Astrocyte (in vitro differentiated cells and primary cell): ENCODE results near the gene RTTN. TPM values are rescaled to one million over a fixed set of nuclear protein-coding genes. Genes with fewer than 3 reads are reported as not detected.

Experiments used
- DNase-seq: peaks from one replicate; pipeline ENCODE4 v3.0.0-alpha.2; 2010; ENCODE audit warnings: low read depth
- FAIRE-seq: peaks from 2 replicates; lab custom pipeline; 2011; peaks lifted over from hg19 to GRCh38; lab: Jason Lieb, UNC
- H2AFZ ChIP-seq: 2 replicates; pipeline ENCODE4 v1.6.0; 2012; ENCODE audit warnings: low read depth, low read length, inconsistent platforms
- H3K27ac ChIP-seq: 2 replicates; pipeline ENCODE4 v1.5.1; 2011; ENCODE audit warnings: low read depth, low read length, inconsistent platforms
- H3K27me3 ChIP-seq: 2 replicates; pipeline ENCODE4 v1.6.0; 2011; ENCODE audit warnings: low read length, inconsistent platforms; ENCODE audit not compliant: insufficient read depth
- H3K36me3 ChIP-seq: 2 replicates; pipeline ENCODE4 v1.5.1; 2011; ENCODE audit warnings: low read length, inconsistent platforms; ENCODE audit not compliant: insufficient read depth
- H3K4me1 ChIP-seq: 2 replicates; pipeline ENCODE4 v1.5.1; 2011; ENCODE audit warnings: low read length, inconsistent platforms; ENCODE audit not compliant: insufficient read depth
- H3K4me2 ChIP-seq: 2 replicates; pipeline ENCODE4 v1.6.0; 2012; ENCODE audit warnings: low read length, inconsistent platforms
- H3K4me3 ChIP-seq: 2 replicates; pipeline ENCODE4 v1.5.1; 2011; ENCODE audit warnings: low read depth, mild to moderate bottlenecking, low read length, inconsistent platforms; ENCODE audit not compliant: insufficient read depth
- H3K79me2 ChIP-seq: 2 replicates; pipeline ENCODE4 v1.6.0; 2012; ENCODE audit warnings: mild to moderate bottlenecking, low read length, inconsistent platforms; ENCODE audit not compliant: insufficient read depth
- H3K9ac ChIP-seq: 2 replicates; pipeline ENCODE4 v1.6.0; 2012; ENCODE audit warnings: mild to moderate bottlenecking, low read length, inconsistent platforms
- H3K9me3 ChIP-seq: 2 replicates; pipeline ENCODE4 v1.5.1; 2012; ENCODE audit warnings: low read depth, mild to moderate bottlenecking, low read length, inconsistent platforms; ENCODE audit not compliant: insufficient read depth
- H4K20me1 ChIP-seq: 2 replicates; pipeline ENCODE4 v1.6.0; 2012; ENCODE audit warnings: low read length, inconsistent platforms; ENCODE audit not compliant: insufficient read depth
- H3K27ac Mint-ChIP-seq: one replicate; pipeline ENCODE4 v1.8.0; 2021; ENCODE audit warnings: mild to moderate bottlenecking, mixed read lengths; ENCODE audit not compliant: unreplicated experiment
- H3K27me3 Mint-ChIP-seq: one replicate; pipeline ENCODE4 v1.8.0; 2021; ENCODE audit warnings: low read depth, mixed read lengths; ENCODE audit not compliant: unreplicated experiment
- H3K36me3 Mint-ChIP-seq: one replicate; pipeline ENCODE4 v1.8.0; 2021; ENCODE audit warnings: low read depth, mixed read lengths; ENCODE audit not compliant: unreplicated experiment
- H3K4me1 Mint-ChIP-seq: one replicate; pipeline ENCODE4 v1.8.0; 2021; ENCODE audit warnings: low read depth, mixed read lengths; ENCODE audit not compliant: unreplicated experiment
- H3K4me3 Mint-ChIP-seq: one replicate; pipeline ENCODE4 v1.8.0; 2021; ENCODE audit warnings: mild to moderate bottlenecking, moderate library complexity, mixed read lengths; ENCODE audit not compliant: unreplicated experiment
- H3K9me3 Mint-ChIP-seq: one replicate; pipeline ENCODE4 v1.8.0; 2021; ENCODE audit warnings: mild to moderate bottlenecking, mixed read lengths; ENCODE audit not compliant: unreplicated experiment
- EZH2 ChIP-seq: IDR thresholded peaks from 2 replicates; pipeline ENCODE4 v1.6.1; 2012; ENCODE audit warnings: mild to moderate bottlenecking, low read length, inconsistent platforms; ENCODE audit not compliant: insufficient read depth
- total RNA-seq: library from RNA; stranded (reverse); gene quantifications from 2 replicates; pipeline ENCODE4 v1.2.1, GENCODE V29; 2021
- TF ChIP-seq, protein P1 (sequence below): IDR thresholded peaks from 2 replicates; pipeline ENCODE4 v1.5.1; 2011; ENCODE audit warnings: low read depth, mild to moderate bottlenecking, inconsistent platforms, low read length, moderate library complexity; ENCODE audit not compliant: insufficient read depth

RTTN gene
- total RNA-seq, 1 donor from 2014 or later, result 6.3 TPM

DNA sequence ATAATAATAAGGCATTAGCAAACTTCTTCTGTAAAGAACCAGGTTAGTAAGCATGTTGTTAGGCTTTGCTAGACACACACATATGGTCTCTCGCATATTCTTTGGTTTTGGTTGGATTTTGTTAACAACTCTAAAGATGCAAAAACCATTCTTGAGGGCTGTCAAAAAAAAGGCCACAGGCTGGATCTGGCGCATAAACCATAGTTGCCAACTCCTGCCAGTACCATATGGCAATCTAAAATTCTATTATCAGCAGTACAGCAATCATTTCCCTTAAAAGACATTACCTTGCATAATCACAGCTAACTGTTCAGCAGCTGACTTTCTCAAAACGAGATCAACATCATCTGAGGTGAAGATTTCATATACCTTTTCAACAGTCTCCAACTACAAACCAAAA is 63.5 kb downstream of the RTTN start:
- TF ChIP-seq, protein P1, sequence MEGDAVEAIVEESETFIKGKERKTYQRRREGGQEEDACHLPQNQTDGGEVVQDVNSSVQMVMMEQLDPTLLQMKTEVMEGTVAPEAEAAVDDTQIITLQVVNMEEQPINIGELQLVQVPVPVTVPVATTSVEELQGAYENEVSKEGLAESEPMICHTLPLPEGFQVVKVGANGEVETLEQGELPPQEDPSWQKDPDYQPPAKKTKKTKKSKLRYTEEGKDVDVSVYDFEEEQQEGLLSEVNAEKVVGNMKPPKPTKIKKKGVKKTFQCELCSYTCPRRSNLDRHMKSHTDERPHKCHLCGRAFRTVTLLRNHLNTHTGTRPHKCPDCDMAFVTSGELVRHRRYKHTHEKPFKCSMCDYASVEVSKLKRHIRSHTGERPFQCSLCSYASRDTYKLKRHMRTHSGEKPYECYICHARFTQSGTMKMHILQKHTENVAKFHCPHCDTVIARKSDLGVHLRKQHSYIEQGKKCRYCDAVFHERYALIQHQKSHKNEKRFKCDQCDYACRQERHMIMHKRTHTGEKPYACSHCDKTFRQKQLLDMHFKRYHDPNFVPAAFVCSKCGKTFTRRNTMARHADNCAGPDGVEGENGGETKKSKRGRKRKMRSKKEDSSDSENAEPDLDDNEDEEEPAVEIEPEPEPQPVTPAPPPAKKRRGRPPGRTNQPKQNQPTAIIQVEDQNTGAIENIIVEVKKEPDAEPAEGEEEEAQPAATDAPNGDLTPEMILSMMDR, result no peak
- no peak for DNase-seq
- Histone ChIP-seq H3K4me3 (no peak overlapping the region), H3K36me3 (peaks cover 1% of the 10 kb centered on the region), H4K20me1 (no peaks in the 10 kb centered on the region), H3K4me2 (no peak overlapping the region), H2AFZ (no peak overlapping the region), H3K9ac (no peak overlapping the region), H3K27ac (no peak overlapping the region), H3K4me1 (no peaks in the 10 kb centered on the region), H3K79me2 (no peaks in the 10 kb centered on the region), H3K9me3 (no peaks in the 10 kb centered on the region), H3K27me3 (no peaks in the 10 kb centered on the region)
- Mint-ChIP-seq H3K27ac (no peak overlapping the region), H3K4me3 (no peak overlapping the region), H3K27me3 (no peaks in the 10 kb centered on the region), H3K4me1 (peaks cover 3% of the 10 kb centered on the region), H3K9me3 (peaks cover 1% of the 10 kb centered on the region), H3K36me3 (no peaks in the 10 kb centered on the region)
- no peak for FAIRE-seq

DNA sequence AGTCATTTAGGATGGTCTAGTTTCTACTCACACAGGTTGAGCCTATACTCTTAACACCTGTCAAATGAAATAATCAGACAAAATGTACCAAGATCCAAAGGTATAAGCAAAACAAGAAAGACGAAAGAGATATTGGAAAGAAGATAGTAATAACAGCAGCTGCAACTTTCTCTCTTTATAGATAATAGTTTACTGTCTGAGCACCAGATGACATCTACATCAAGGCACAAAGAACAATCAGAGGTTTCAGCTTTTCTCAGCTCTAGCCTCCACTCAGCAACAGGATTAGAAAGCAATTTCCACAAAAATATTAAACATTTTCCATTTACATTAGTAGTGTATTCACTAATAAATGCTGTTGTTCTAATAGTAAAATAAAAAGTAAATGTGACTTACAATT is 66.3 kb downstream of the RTTN start:
- Mint-ChIP-seq H3K27ac (no peak overlapping the region), H3K4me3 (no peak overlapping the region), H3K4me1 (peaks cover 3% of the 10 kb centered on the region), H3K9me3 (no peaks in the 10 kb centered on the region), H3K27me3 (no peaks in the 10 kb centered on the region), H3K36me3 (no peaks in the 10 kb centered on the region)
- Histone ChIP-seq H4K20me1 (no peaks in the 10 kb centered on the region), H3K4me1 (no peaks in the 10 kb centered on the region), H3K27ac (no peak overlapping the region), H3K79me2 (no peaks in the 10 kb centered on the region), H3K9ac (no peak overlapping the region), H3K4me2 (no peak overlapping the region), H3K27me3 (no peaks in the 10 kb centered on the region), H3K9me3 (no peaks in the 10 kb centered on the region), H3K36me3 (no peaks in the 10 kb centered on the region), H2AFZ (no peak overlapping the region), H3K4me3 (no peak overlapping the region)
- DNase-seq (no peak), FAIRE-seq (peak; percentile 34)
- TF ChIP-seq, protein P1, result no peak
- TF ChIP-seq EZH2, result no peak

DNA sequence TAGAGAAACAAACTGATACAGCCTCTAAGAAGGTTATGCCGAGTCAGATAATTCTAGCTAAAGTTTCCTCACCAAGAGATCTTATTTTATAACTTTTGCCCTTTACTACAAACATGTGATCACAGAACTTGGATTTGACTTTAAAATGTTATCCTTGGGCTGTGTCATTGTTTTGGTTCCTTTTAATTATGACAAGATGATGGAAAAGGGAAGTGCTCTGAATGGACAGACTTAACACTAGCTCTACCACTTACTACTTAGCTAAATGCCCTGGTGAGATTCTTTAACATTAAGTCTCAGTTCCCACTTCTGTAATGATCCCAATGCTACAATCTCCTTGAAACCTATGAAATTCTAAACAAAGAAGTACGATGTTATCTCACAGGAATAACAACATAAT is 69.9 kb downstream of the RTTN start:
- no peaks in the 10 kb centered on the region for H4K20me1 ChIP-seq
- no peak overlapping the region for H3K4me3 ChIP-seq
- no peaks in the 10 kb centered on the region for H3K36me3 Mint-ChIP-seq
- no peak overlapping the region for H3K27ac ChIP-seq
- no peaks in the 10 kb centered on the region for H3K36me3 ChIP-seq
- no peaks in the 10 kb centered on the region for H3K9me3 ChIP-seq
- peaks cover 16% of the 10 kb centered on the region for H3K4me1 Mint-ChIP-seq
- FAIRE-seq (no peak), DNase-seq (no peak)
- H3K9me3 Mint-ChIP-seq, result no peaks in the 10 kb centered on the region
- no peak overlapping the region for H3K4me2 ChIP-seq
- no peaks in the 10 kb centered on the region for H3K27me3 Mint-ChIP-seq
- no peak overlapping the region for H3K4me3 Mint-ChIP-seq
- no peak overlapping the region for H3K9ac ChIP-seq
- H3K4me1 ChIP-seq, result peaks cover 9% of the 10 kb centered on the region
- H2AFZ ChIP-seq, result no peak overlapping the region
- H3K79me2 ChIP-seq, result no peaks in the 10 kb centered on the region
- no peaks in the 10 kb centered on the region for H3K27me3 ChIP-seq
- TF ChIP-seq, protein P1, result no peak
- no peak for TF ChIP-seq EZH2
- H3K27ac Mint-ChIP-seq, result no peak overlapping the region
